C4-2B (cell line): ENCODE results near the gene BORCS5.

Experiments
- ZFX ChIP-seq: fragments of 450-650 bp; IDR thresholded peaks from 2 replicates; pipeline ENCODE4 v1.6.1; 2017
- TF ChIP-seq, protein P1 (sequence below): fragments of 450-650 bp; conservative IDR thresholded peaks from 2 replicates; pipeline ENCODE4 v1.5.1; 2017; ENCODE audit warnings: mild to moderate bottlenecking

DNA sequence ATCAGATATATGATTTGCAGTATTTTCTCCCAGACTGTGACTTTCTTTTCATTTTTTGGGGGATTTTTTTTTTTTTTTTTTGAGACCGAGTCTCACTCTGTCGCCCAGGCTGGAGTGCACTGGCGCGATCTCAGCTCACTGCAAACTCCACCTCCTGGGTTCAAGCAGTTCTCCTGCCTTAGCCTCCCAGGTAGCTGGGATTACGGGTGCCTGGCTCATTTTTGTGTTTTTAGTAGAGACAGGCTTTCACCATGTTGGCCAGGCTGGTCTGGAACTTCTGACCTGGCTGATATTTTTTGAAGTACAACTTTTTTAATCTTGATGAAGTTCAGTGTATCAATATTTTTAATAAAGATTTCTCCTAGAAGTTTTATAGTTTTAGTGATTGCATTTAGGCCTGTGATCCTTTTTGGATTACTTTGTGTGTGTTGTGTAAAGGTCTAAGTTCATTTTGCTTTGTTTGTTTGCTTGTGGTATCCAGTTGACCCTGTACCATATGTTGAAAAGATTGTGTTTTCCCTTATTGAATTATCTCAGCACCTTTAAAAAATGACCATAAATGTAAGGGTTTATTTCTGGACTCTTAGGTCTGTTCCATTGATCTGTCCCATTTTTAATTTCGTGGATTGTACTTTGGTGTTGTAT is 24.2 kb downstream of the BORCS5 start:
- TF ChIP-seq, protein P1, sequence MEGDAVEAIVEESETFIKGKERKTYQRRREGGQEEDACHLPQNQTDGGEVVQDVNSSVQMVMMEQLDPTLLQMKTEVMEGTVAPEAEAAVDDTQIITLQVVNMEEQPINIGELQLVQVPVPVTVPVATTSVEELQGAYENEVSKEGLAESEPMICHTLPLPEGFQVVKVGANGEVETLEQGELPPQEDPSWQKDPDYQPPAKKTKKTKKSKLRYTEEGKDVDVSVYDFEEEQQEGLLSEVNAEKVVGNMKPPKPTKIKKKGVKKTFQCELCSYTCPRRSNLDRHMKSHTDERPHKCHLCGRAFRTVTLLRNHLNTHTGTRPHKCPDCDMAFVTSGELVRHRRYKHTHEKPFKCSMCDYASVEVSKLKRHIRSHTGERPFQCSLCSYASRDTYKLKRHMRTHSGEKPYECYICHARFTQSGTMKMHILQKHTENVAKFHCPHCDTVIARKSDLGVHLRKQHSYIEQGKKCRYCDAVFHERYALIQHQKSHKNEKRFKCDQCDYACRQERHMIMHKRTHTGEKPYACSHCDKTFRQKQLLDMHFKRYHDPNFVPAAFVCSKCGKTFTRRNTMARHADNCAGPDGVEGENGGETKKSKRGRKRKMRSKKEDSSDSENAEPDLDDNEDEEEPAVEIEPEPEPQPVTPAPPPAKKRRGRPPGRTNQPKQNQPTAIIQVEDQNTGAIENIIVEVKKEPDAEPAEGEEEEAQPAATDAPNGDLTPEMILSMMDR: no peak
- no peak for TF ChIP-seq ZFX
